ENCODE data around the gene MAGI1. TPM values are rescaled to one million over a fixed set of nuclear protein-coding genes. Genes with fewer than 3 reads are reported as not detected.
"Not testable (repeated sequence)": the region's sequence is repeated elsewhere in the genome, so short reads cannot be mapped to it uniquely, and the experiment has no call there.

The MAGI1 gene
- total RNA-seq, 1 donor from 2014 or later, result 30.5 TPM

GRCh38 chr3:65565744-65566143 is 473.0 kb downstream of the MAGI1 start:
- not testable (repeated sequence) for DNase-seq (ENCODE audit: low read depth)

- DNase-seq (ENCODE audit: low read depth), result no peak
Observed at GRCh38 chr3:65564483-65564882, 474.2 kb downstream of the MAGI1 start.

GRCh38 chr3:65563861-65564260 is 474.9 kb downstream of the MAGI1 start:
- DNase-seq (ENCODE audit: low read depth), result no peak

- DNase-seq (ENCODE audit: low read depth), result no peak
Observed at GRCh38 chr3:65562447-65562846, 476.3 kb downstream of the MAGI1 start.

- no peak for DNase-seq (ENCODE audit: low read depth)
Observed at GRCh38 chr3:65561617-65562016, 477.1 kb downstream of the MAGI1 start.

- no peak for DNase-seq (ENCODE audit: low read depth)
Observed at GRCh38 chr3:65560901-65561300, 477.8 kb downstream of the MAGI1 start.

- no peak for DNase-seq (ENCODE audit: low read depth)
Observed at GRCh38 chr3:65560133-65560532, 478.6 kb downstream of the MAGI1 start.

GRCh38 chr3:65559643-65560042 is 479.1 kb downstream of the MAGI1 start:
- DNase-seq (ENCODE audit: low read depth), result no peak

- DNase-seq (ENCODE audit: low read depth), result peak; percentile 47
Observed at GRCh38 chr3:65558826-65559225, 479.9 kb downstream of the MAGI1 start.

- no peak for DNase-seq (ENCODE audit: low read depth)
Observed at GRCh38 chr3:65557899-65558564, 480.7 kb downstream of the MAGI1 start.

- no peak for DNase-seq (ENCODE audit: low read depth)
Observed at GRCh38 chr3:65556934-65557577, 481.7 kb downstream of the MAGI1 start.

GRCh38 chr3:65552434-65552833 is 486.3 kb downstream of the MAGI1 start:
- no peak for DNase-seq (ENCODE audit: low read depth)

- no peak for DNase-seq (ENCODE audit: low read depth)
Observed at GRCh38 chr3:65551945-65552344, 486.8 kb downstream of the MAGI1 start.

GRCh38 chr3:65550137-65550536 is 488.6 kb downstream of the MAGI1 start:
- no peak for DNase-seq (ENCODE audit: low read depth)

- no peak for DNase-seq (ENCODE audit: low read depth)
Observed at GRCh38 chr3:65549626-65549959, 489.1 kb downstream of the MAGI1 start.

GRCh38 chr3:65548848-65549625 is 489.7 kb downstream of the MAGI1 start:
- no peak for DNase-seq (ENCODE audit: low read depth)

GRCh38 chr3:65545429-65545828 is 493.3 kb downstream of the MAGI1 start:
- peak; percentile 51 for DNase-seq (ENCODE audit: low read depth)

GRCh38 chr3:65543391-65543790 is 495.3 kb downstream of the MAGI1 start:
- not testable (repeated sequence) for DNase-seq (ENCODE audit: low read depth)

GRCh38 chr3:65540666-65541065 is 498.1 kb downstream of the MAGI1 start:
- no peak for DNase-seq (ENCODE audit: low read depth)

- DNase-seq (ENCODE audit: low read depth), result peak; percentile 58
Observed at GRCh38 chr3:65539616-65540015, 499.1 kb downstream of the MAGI1 start.

- DNase-seq (ENCODE audit: low read depth), result no peak
Observed at GRCh38 chr3:65538101-65538500, 500.6 kb downstream of the MAGI1 start.

- DNase-seq (ENCODE audit: low read depth), result no peak
Observed at GRCh38 chr3:65537109-65537508, 501.6 kb downstream of the MAGI1 start.

- DNase-seq (ENCODE audit: low read depth), result no peak
Observed at GRCh38 chr3:65535260-65535659, 503.5 kb downstream of the MAGI1 start.
